H4 (cell line): ENCODE results near the gene OR2H2. TPM values are rescaled to one million over a fixed set of nuclear protein-coding genes. Genes with fewer than 3 reads are reported as not detected.
A peak's percentile ranks its signal among the peaks of the same experiment; 100 is the strongest.

Experiments
- DNase-seq: peaks from one replicate; pipeline ENCODE4 v3.0.0-alpha.2; 2015; ENCODE audit warnings: low spot score
- total RNA-seq: library from RNA; depleted of rRNA; stranded (reverse); fragments of >200 nt; shearing (Covaris generic); gene quantifications from 2 replicates; pipeline ENCODE4 v1.2.3, GENCODE V29; 2014

OR2H2 gene
- total RNA-seq, 1 experiment from 2014 or later = not detected

GRCh38 chr6:29591677-29592076 lies 6.8 kb downstream of the OR2H2 start:
- DNase-seq = no peak

DNA sequence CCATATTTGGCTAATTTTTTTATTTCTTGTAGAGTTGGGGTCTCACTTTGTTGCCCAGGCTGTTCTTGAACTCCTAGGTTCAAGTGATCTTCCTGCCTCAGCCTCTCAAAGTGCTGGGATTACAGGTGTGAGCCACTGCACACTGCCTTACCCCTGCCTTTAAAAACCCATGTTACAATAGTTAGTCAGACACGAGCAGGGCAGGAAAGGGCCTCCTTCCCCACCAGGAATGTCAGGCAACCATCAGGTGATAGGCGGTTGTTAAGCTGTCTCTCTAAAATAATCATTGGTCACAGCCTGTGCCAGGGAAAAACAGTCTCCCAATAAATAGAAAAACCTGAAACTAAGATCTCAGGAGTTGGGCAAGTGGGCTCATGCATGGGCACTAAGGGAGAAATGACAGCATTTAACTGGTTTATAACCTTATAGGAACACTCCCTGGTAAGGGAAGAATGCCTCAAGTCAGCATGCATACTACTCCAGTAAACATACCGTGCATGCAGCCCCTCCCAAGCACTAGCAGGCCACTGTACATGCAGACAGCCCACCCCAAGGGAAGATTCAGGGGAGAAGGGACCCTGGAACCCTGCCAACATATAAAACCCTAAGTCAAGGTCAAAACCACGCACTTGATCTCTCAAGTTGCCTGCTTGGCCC lies 8.4 kb downstream of the OR2H2 start:
- no peak for DNase-seq

- no peak for DNase-seq
Observed at GRCh38 chr6:29596381-29596900, 11.5 kb downstream of the OR2H2 start.

GRCh38 chr6:29597184-29597583 lies 12.3 kb downstream of the OR2H2 start:
- no peak for DNase-seq

GRCh38 chr6:29598172-29598747 lies 13.3 kb downstream of the OR2H2 start:
- DNase-seq = no peak

GRCh38 chr6:29602564-29603361 lies 17.8 kb downstream of the OR2H2 start:
- DNase-seq = peak; percentile 39

DNA sequence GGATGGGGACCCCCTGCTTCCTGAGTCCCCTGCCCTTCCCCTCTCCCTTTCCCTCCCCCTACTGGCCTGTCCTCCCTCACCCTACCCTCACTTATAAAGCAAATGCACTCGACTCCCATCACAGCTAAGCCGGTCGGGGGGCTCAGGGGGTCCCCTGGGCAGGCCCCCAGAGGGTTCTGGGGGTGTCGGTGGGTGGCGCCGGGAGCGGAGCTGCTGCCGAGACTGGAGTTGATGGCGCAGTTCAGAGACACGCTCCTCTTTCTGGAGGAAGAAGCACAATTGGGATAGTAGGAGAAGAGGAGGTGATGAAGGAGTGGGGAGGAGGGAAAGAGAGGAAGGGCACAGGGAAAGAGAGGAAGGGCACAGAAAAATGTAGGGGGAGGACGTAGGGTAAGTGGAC lies 18.5 kb downstream of the OR2H2 start:
- no peak for DNase-seq

GRCh38 chr6:29603930-29604329 lies 19.0 kb downstream of the OR2H2 start:
- DNase-seq = no peak

GRCh38 chr6:29608131-29608530 lies 23.2 kb downstream of the OR2H2 start:
- DNase-seq = no peak

DNA sequence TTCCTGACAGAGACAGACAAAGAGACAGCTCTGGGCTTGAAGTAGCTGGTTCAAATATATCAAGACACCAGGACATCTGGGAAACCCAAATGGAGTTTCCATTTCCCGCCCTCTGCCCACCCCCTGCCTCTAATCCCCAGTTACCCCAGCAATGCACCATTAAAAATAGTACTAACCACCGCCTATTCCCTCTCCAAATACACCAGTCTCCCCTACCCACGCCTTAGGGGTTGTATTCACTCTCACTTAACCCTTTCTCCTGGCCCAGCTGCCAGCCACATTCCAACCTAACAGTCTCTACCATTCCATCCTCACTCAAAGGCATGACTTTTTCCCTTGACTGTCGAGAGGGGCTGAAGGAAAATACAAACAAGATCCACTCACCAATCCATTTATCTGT lies 25.6 kb downstream of the OR2H2 start:
- no peak for DNase-seq

- DNase-seq = no peak
Observed at GRCh38 chr6:29611426-29611825, 26.5 kb downstream of the OR2H2 start.

- DNase-seq = no peak
Observed at GRCh38 chr6:29617782-29618554, 33.0 kb downstream of the OR2H2 start.

DNA sequence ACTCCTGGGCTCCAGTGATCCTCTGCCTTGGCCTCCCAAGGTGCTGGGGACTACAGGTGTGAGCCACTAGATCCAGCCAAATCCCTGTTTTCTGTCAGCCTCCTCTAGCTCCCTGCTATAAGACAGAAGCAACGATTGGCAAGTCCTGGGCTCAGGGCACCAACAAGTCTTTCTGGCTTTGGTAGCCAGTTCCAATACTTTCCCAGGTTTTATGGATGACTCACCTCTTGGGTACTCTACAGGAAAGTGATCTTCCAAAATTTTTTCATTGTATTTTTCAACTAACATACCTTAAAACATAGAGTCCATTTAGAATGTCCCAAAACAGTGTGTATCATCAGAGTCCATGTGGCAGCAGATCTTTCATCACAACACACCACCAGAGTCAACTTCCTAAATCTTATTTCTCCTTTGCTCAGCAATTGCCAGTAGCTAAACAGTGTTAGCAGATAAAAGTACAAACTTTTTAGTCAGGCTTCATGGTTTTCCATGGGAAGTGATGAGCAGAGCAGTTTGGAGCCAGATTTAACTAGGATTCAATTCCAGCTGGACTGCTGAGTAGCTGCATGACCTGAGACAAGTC lies 34.7 kb downstream of the OR2H2 start:
- no peak for DNase-seq

- DNase-seq = no peak
Observed at GRCh38 chr6:29620630-29621029, 35.7 kb downstream of the OR2H2 start.

DNA sequence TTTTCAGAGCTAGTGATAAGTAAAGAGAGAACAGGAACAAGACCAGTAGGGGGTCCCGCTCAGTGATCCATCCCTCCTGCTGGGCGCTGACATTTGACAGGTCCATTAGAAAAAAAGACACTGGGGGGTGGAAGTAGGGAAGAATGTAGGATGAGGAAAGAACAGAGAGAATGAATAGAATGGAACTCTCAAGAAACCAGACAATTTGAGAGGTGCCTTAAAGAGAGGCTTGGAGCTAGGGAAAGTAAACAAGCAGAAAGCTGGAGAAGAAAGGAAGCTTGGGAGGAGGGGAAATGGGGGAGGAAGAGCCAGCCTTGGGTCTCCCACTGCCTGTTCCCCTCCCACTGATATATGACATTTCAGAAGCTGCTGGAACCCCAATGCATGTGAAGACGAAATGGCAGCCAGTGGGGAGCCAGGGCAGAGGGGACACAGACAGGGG lies 39.6 kb downstream of the OR2H2 start:
- no peak for DNase-seq

- DNase-seq = no peak
Observed at GRCh38 chr6:29625337-29625930, 40.5 kb downstream of the OR2H2 start.

DNA sequence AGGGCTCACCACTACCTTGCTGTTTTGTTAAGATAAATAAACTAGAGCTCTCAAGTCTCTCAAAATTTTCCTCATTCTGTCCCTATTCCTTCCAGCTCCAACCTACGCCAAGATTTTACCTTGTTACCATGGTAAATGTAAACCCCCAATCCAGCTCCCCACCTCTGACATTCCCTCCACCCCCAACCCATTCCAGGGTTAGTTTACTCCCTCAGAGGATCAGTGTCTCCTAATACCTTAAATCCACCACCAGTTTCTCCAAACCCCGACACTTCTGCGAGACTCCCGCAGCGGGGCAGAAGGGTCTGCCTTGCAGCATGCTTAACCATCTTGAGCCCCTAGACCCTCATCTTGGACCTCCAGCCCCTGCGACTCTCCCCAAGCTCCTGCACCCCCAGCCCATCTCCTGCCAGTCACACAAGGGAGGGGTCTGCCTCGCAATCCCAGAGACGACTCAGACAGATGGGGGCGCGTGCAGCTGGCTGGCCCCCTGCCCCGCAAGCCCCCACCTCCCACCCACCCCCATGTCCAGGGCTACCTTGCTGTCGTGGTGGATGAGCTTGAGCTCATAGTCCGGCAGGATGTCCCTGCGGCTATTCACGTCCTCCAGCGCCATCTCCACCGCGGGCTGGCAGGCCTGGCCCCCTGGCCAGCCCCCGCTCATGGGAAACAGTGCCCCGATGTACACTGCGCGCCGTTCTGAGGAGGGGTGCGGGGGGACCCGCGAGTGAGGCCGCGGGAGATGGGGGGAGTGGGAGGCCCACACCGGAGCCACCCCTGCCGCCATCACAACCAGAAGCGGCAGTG lies 42.2 kb downstream of the OR2H2 start:
- DNase-seq = no peak

DNA sequence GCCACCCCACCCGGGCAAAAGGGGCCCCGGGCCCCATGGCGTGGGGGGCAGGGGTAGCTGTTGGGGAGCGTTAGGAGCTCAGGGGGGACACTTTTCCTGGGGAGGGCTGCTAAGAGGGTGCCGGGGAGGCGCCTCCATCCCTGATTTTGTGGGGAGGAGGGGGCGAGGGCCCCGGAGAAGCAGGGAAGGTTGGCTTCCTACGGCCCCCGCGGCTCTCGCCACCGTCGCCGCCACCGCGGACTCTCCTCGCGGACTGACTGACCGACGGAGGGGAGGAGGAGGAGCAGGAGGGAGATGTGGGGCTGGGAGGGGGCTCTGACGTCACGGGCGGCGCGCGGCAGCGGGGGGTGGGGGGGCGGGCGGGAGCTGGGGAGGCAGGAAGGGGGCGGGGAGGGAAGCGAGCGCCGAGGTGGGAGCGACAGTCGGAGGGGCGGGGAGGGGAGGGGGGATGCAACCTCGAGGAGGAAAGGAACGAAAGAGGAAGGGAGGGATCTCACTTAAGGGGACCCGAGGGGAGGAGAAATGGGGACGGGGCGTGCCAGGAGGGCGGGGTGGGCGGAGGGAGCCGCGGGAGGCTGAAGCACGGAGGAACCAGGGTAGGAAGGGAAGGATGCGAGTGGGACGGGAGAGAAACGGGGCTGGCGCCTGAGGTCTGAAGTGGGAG lies 43.0 kb downstream of the OR2H2 start:
- DNase-seq = peak; percentile 85

DNA sequence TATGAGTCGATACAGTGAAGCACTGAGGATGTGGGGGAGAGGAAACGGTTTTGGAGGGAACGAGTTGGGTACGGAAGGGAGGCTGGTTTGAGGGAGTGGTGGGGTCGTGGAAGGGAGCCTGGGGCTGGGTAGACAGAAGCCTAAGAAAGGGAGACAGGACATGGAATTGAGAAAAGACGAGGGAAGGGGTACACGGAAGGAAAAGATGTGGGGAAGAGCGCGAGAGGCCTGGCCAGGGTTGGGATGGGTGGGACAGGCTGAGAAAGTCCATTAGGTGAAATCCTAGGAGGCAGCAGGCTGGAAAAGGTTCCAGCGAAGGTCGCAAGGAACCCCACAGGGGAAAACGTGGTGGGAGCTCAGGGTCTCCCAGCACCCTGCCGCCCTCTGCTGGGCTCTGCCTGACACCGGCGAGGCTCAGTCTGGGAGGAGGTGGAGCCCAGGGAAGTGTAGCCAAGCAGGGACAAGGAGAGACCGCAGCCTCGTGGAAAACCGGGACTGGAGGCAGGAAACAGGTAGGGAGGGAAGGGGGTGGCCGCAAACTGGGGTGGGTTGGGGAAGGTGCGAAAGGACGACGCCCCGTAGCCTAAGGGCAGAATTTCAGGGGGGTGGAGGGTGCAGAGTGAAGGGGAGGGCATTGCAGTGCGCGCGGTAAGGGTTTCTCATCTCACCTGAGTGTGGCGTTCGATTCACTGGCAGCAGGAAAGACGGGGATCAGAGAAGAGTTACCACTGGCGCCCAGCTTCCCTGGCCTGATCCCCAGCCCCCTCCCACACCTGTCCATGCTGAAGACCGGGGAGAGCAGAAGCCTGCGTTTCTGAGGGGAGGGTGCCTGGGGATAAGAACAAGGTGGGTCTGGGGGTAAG lies 43.7 kb downstream of the OR2H2 start:
- DNase-seq = peak; percentile 87
